Neural progenitor cell (in vitro differentiated cells): ENCODE measurements around the gene MAN2B2.

Source experiments
- EZH2phosphoT487 ChIP-seq: fragments of 200-600 bp; sonication (generic); IDR thresholded peaks from 2 replicates; pipeline ENCODE4 v1.6.1; 2017; ENCODE audit warnings: antibody characterized with exemption
- TF ChIP-seq, protein P1 (sequence below): fragments of 200-600 bp; sonication (generic); IDR thresholded peaks from 2 replicates; pipeline ENCODE4 v1.5.1; 2017; ENCODE audit warnings: antibody characterized with exemption, mild to moderate bottlenecking

- TF ChIP-seq, protein P1, sequence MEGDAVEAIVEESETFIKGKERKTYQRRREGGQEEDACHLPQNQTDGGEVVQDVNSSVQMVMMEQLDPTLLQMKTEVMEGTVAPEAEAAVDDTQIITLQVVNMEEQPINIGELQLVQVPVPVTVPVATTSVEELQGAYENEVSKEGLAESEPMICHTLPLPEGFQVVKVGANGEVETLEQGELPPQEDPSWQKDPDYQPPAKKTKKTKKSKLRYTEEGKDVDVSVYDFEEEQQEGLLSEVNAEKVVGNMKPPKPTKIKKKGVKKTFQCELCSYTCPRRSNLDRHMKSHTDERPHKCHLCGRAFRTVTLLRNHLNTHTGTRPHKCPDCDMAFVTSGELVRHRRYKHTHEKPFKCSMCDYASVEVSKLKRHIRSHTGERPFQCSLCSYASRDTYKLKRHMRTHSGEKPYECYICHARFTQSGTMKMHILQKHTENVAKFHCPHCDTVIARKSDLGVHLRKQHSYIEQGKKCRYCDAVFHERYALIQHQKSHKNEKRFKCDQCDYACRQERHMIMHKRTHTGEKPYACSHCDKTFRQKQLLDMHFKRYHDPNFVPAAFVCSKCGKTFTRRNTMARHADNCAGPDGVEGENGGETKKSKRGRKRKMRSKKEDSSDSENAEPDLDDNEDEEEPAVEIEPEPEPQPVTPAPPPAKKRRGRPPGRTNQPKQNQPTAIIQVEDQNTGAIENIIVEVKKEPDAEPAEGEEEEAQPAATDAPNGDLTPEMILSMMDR = no peak
- TF ChIP-seq EZH2phosphoT487 = no peak
Measured at GRCh38 chr4:6617246-6617645, 42.3 kb downstream of the MAN2B2 start.
